Thyroid gland (tissue), 4 donors: ENCODE measurements around the gene CST9L. TPM values are rescaled to one million over a fixed set of nuclear protein-coding genes. Genes with fewer than 3 reads are reported as not detected.

Source experiments
- DNase-seq, 2 donors: peaks; one replicate each; pipeline ENCODE4 v3.0.0-alpha.2; 2019
- H3K27ac ChIP-seq, 3 donors: fragments of 200-600 bp; sonication (generic); 1 replicate in 2 of 3; 2 replicates in 1 of 3; pipeline ENCODE4 v1.5.1; 2016 to 2019; ENCODE audit warnings: mild to moderate bottlenecking in 1 of 3, moderate library complexity in 1 of 3
- H3K27me3 ChIP-seq: fragments of 200-600 bp; sonication (generic); one replicate; pipeline ENCODE4 v1.5.1; 2019
- H3K36me3 ChIP-seq, 2 donors: fragments of 200-600 bp; sonication (generic); one replicate each; pipeline ENCODE4 v1.5.1; 2016 to 2019
- H3K4me1 ChIP-seq, 2 donors: fragments of 200-600 bp; sonication (generic); one replicate each; pipeline ENCODE4 v1.5.1; 2017 to 2019
- H3K4me3 ChIP-seq, 3 donors: fragments of 200-600 bp; sonication (generic); replicated peaks in 1 of 3; 1 replicate in 2 of 3; 2 replicates in 1 of 3; pipeline ENCODE4 v1.5.1; 2016; ENCODE audit warnings: mild to moderate bottlenecking in 1 of 3
- H3K9me3 ChIP-seq: fragments of 200-600 bp; sonication (generic); one replicate; pipeline ENCODE4 v1.5.1; 2017
- POLR2A ChIP-seq, 2 donors: fragments of 450-650 bp; IDR thresholded peaks; one replicate each; pipeline ENCODE4 v1.6.1; 2017; ENCODE audit warnings: antibody characterized with exemption in 2 of 2, mild to moderate bottlenecking in 2 of 2, moderate library complexity in 1 of 2
- WGBS, 2 donors: methylation state at CpG; one replicate each; pipeline ENCODE4 v1.1.5; 2017; 5-methylcytosine and 5-hydroxymethylcytosine counted together
- intact Hi-C: fragments of 100-400 bp; cut with DNase I; formaldehyde crosslinking; loops from one replicate; pipeline ENCODE4 v1.15.1; 2023
- total RNA-seq, 4 donors: library from RNA; depleted of rRNA; stranded (reverse); fragments of >200 nt; gene quantifications; one replicate each; pipeline ENCODE4 v1.2.3, GENCODE V29; 2016
- TF ChIP-seq, protein P1 (sequence below), 6 experiments: fragments of 200-600 bp in 3 of 6; fragments of 450-650 bp in 3 of 6; sonication (generic) in 3 of 6; IDR thresholded peaks; one replicate each; pipeline ENCODE4 v1.5.1; 2016 to 2019; ENCODE audit warnings: antibody characterized with exemption in 6 of 6, mild to moderate bottlenecking in 2 of 6, inconsistent platforms in 1 of 6, moderate library complexity in 1 of 6

The CST9L gene
- total RNA-seq, 4 donors from 2014 or later: 1.1 TPM; not detected in 3

DNA sequence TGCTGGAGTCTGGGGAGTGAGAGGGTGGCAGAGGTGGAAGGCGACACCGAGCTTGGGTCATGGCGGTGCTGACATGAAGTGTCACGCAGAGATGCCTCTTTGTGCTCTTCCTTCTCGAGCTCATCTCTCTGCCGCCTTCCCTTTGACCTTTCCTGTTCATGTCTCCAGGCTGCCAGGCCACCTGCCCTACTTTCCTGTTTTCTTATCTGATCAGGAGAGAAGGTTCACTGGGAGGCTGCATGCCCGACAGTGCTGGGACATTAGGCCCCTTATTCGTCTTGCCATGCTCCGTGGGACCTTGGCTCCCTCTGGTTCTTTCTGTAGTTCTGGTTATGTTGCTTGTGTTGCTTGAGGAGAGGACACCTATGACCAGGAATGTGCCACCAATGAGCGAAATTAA, 44.1 kb downstream of the CST9L start:
- DNase-seq: no peak
- Histone ChIP-seq H3K27ac (no peak overlapping the region), H3K9me3 (no peaks in the 10 kb centered on the region), H3K27me3 (no peaks in the 10 kb centered on the region), H3K36me3 (no peaks in the 10 kb centered on the region), H3K4me1 (no peaks in the 10 kb centered on the region), H3K4me3 (no peak overlapping the region)
- TF ChIP-seq, protein P1, sequence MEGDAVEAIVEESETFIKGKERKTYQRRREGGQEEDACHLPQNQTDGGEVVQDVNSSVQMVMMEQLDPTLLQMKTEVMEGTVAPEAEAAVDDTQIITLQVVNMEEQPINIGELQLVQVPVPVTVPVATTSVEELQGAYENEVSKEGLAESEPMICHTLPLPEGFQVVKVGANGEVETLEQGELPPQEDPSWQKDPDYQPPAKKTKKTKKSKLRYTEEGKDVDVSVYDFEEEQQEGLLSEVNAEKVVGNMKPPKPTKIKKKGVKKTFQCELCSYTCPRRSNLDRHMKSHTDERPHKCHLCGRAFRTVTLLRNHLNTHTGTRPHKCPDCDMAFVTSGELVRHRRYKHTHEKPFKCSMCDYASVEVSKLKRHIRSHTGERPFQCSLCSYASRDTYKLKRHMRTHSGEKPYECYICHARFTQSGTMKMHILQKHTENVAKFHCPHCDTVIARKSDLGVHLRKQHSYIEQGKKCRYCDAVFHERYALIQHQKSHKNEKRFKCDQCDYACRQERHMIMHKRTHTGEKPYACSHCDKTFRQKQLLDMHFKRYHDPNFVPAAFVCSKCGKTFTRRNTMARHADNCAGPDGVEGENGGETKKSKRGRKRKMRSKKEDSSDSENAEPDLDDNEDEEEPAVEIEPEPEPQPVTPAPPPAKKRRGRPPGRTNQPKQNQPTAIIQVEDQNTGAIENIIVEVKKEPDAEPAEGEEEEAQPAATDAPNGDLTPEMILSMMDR (IDR thresholded peaks at IDR 0.05): no peak
- TF ChIP-seq POLR2A (IDR thresholded peaks at IDR 0.05): no peak
- WGBS, 2 donors: 81 to 83% methylated on average over 10 of the region's 10 CpGs
- intact Hi-C loops: no loop called here

DNA sequence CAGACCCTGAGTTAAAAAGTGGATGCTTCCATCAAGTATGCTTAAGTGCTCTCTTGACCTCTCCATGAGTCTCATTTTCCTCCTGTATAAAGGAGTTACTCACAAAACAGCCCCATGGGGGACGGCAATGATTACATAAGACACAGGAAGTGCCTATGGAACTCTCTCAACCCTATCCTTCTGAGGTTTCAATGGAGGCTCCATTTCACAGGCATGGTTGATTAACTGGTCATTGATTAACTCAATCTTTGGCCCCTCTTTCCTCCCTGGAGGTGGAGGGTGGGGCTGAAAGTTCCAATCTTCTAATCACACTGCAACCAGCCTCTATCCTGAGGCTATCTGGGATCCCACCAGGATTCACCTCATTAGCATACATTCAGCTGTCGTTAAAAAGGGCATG, 48.1 kb downstream of the CST9L start:
- Histone ChIP-seq H3K36me3 (no peaks in the 10 kb centered on the region), H3K27ac (no peak overlapping the region), H3K4me1 (no peaks in the 10 kb centered on the region), H3K9me3 (no peaks in the 10 kb centered on the region), H3K4me3 (no peak overlapping the region), H3K27me3 (no peaks in the 10 kb centered on the region)
- TF ChIP-seq POLR2A (IDR thresholded peaks at IDR 0.05): no peak
- TF ChIP-seq, protein P1 (IDR thresholded peaks at IDR 0.05): no peak
- intact Hi-C loops: no loop called here
- no peak for DNase-seq
- WGBS, 2 donors: 31 to 32% methylated on average over 2 of the region's 2 CpGs

DNA sequence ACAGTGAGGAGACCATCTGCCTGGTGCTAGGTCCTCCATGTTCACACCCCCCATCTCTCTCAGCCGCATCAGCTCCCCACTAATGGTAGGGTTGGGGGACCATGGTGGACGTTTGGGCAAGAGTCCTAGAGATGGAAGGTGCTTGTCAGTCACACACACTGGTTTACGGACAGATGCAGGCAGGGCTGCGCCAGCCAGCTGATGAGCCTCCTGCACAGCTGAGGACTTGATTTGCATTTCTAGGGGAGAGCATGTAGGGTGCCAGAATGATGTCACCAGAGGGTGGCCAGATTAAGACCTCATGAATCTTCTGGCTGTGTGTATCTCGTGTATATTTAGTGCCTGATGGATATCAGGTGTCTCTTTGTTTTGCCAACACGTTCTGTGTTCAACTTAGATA, 48.7 kb downstream of the CST9L start:
- intact Hi-C loops: no loop called here
- WGBS, 2 donors: 79 to 81% methylated on average over 6 of the region's 6 CpGs
- H3K4me3 ChIP-seq: no peak overlapping the region
- DNase-seq: no peak
- H3K9me3 ChIP-seq: no peaks in the 10 kb centered on the region
- H3K36me3 ChIP-seq: no peaks in the 10 kb centered on the region
- TF ChIP-seq, protein P1 (IDR thresholded peaks at IDR 0.05): no peak
- no peak for TF ChIP-seq POLR2A (IDR thresholded peaks at IDR 0.05)
- H3K27me3 ChIP-seq: no peaks in the 10 kb centered on the region
- H3K27ac ChIP-seq: no peak overlapping the region
- H3K4me1 ChIP-seq: no peaks in the 10 kb centered on the region

DNA sequence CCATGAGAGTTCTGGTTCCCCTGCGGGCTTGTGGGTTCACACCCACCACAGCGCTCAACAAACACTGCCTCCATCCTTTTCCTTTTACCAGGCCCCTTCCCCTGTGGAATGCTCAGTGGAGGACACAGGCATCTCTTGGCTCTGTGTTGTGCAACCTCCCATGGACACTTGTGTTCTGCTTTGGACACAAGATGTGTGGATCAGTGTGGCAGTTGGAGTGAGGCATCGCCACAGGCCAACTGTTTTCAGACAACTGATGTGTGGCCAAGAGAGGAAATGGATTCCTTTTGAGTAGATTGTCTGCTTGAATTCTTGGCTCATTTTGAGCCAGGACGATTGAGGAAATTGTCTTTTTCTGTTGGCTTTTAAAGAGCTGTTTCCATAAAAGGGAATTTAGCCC, 50.6 kb downstream of the CST9L start:
- no peaks in the 10 kb centered on the region for H3K4me1 ChIP-seq
- intact Hi-C loops: no loop called here
- WGBS, 2 donors: 71 to 78% methylated on average over 4 of the region's 4 CpGs
- no peaks in the 10 kb centered on the region for H3K27me3 ChIP-seq
- TF ChIP-seq POLR2A (IDR thresholded peaks at IDR 0.05): no peak
- TF ChIP-seq, protein P1 (IDR thresholded peaks at IDR 0.05): no peak
- H3K9me3 ChIP-seq: no peaks in the 10 kb centered on the region
- DNase-seq: no peak
- no peaks in the 10 kb centered on the region for H3K36me3 ChIP-seq
- no peak overlapping the region for H3K27ac ChIP-seq
- no peak overlapping the region for H3K4me3 ChIP-seq

DNA sequence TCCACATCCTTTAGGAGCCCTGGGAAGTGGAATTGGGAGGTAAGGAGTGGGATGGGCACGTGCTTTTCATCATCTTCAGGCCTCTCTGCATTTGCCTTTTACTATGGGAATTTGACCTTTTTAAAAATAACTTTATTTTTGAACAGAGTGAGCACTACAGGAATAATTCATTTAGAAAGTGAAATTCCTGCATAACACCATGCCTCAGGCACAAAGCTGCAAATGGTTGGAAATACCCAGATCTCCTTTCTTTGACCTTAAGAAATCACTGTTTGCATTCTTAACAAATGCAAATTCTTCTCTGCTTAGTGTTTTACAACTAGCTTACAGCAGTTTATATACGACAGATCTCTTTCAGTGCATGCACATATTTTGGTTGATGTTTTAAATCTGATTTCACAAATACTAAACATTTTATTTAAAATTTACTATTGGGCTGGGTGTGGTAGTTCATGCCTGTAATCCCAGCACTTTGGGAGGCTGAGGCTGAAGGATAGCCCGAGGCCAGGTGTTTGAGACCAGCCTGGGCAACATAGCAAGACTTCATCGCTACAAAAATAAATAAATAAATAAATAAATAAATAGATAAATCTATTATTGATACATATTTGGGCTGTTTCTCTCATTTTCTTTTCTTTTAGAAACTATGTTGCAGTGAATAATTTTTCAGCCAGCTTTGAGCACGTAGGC, 52.9 kb downstream of the CST9L start:
- intact Hi-C loops: no loop called here
- TF ChIP-seq POLR2A (IDR thresholded peaks at IDR 0.05): no peak
- TF ChIP-seq, protein P1 (IDR thresholded peaks at IDR 0.05): no peak

More for the DNA sequence above, 52.9 kb downstream of the CST9L start:
- Histone ChIP-seq H3K27ac (no peak overlapping the region), H3K9me3 (no peaks in the 10 kb centered on the region), H3K4me3 (no peak overlapping the region), H3K27me3 (no peaks in the 10 kb centered on the region), H3K4me1 (no peaks in the 10 kb centered on the region), H3K36me3 (no peaks in the 10 kb centered on the region)
- DNase-seq: no peak
- 80 to 85% methylated on average over 5 of the region's 5 CpGs for WGBS, 2 donors
